NB4 (cell line): Measurements from ENCODE around the gene FAM120AOS.

Experiments
- POLR2A ChIP-seq: IDR thresholded peaks from 2 replicates; pipeline ENCODE4 v1.6.1; 2011; ENCODE audit warnings: mild to moderate bottlenecking; ENCODE audit not compliant: insufficient read length; ENCODE audit errors: extremely low read depth
- TF ChIP-seq, protein P1 (sequence below): IDR thresholded peaks from one replicate; pipeline ENCODE4 v1.5.1; 2012; ENCODE audit warnings: low read depth, low read length

DNA sequence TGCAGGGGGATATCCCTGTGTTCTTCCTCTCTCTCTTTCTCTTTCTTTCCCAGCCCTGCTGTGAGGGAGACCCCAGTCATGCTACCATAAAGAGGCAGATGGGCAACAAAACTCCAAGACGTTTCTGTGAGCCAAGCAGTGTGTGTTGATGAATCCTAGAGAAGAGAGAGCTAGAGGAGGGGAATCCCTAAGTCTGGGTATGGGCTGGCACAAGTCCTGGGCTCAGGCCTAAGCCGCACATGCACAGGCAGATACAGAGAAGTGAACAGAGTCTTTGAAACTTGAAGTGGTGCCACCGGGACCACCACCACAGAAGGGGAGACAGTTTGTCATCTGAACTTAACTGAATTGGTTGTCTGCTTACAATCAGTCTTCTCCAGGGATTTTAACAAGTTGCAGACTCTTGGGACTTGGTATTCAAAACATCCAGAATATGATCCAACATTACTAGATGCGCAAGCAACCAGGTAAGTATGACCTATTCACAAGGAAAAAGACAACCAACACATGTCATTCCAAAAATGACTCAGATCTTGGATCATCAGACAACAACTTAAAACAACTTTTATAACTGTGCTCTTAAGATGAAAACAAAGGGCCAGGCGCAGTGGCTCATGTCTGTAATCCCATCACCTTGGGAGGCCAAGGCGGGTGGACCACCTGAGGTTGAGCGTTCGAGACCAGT, 12.3 kb downstream of the FAM120AOS start:
- TF ChIP-seq, protein P1, sequence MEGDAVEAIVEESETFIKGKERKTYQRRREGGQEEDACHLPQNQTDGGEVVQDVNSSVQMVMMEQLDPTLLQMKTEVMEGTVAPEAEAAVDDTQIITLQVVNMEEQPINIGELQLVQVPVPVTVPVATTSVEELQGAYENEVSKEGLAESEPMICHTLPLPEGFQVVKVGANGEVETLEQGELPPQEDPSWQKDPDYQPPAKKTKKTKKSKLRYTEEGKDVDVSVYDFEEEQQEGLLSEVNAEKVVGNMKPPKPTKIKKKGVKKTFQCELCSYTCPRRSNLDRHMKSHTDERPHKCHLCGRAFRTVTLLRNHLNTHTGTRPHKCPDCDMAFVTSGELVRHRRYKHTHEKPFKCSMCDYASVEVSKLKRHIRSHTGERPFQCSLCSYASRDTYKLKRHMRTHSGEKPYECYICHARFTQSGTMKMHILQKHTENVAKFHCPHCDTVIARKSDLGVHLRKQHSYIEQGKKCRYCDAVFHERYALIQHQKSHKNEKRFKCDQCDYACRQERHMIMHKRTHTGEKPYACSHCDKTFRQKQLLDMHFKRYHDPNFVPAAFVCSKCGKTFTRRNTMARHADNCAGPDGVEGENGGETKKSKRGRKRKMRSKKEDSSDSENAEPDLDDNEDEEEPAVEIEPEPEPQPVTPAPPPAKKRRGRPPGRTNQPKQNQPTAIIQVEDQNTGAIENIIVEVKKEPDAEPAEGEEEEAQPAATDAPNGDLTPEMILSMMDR, result no peak
- TF ChIP-seq POLR2A, result no peak
